Measurements from ENCODE around the gene HMGB2. TPM values are rescaled to one million over a fixed set of nuclear protein-coding genes. Genes with fewer than 3 reads are reported as not detected.

Gene HMGB2
- total and polyA plus RNA-seq, 2 of the 8 experiments (the other 6 are each of a cell fraction or from before 2014, with no cell fraction given): 54.7 to 218 TPM

DNA sequence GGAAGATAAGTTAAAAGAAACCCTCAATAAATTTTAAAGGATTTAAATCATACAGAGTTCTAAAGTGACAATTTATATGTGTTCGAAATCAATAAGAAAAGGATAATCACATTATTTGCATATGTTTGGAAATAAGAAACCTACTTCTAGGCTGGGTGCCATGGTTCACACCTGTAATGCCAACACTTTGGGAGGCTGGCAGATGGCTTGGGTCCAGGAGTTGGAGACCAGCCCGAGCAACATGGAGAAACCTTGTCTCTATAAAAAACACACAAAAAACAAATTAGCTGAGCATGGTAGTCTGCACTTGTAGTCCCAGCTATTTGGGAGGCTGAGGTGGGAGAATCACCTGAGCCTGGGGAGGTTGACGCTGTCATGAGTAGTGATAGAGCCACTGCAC, 28.5 kb upstream of the HMGB2 start:
- Histone ChIP-seq H3K9me3 (ENCODE audit: insufficient read depth in 2 of 2, low read depth in 1 of 2, low read length in 1 of 2) (no peaks in the 10 kb centered on the region), H3K4ac (replicated peaks; ENCODE audit: insufficient read length, low read depth, low read length) (no peak overlapping the region), H4K5ac (ENCODE audit: insufficient read length, low read depth, low read length) (no peak overlapping the region), H2AFZ (ENCODE audit: low read length) (no peak overlapping the region), H3K79me2 (ENCODE audit: control insufficient read depth in 1 of 2, insufficient read depth in 2 of 2, low read length in 2 of 2) (no peaks in the 10 kb centered on the region), H2BK120ac (replicated peaks; ENCODE audit: low read depth, low read length) (no peak overlapping the region), H2BK12ac (ENCODE audit: low read depth, low read length) (no peak overlapping the region), H3K23ac (ENCODE audit: insufficient read length) (no peak overlapping the region), H3K14ac (ENCODE audit: insufficient read length) (no peak overlapping the region), H3K9ac (replicated peaks in 1 of 4; ENCODE audit: extremely low read depth in 1 of 4, low read depth in 3 of 4, low read length in 3 of 4) (no peak overlapping the region), H3K18ac (ENCODE audit: extremely low read depth, low read length) (no peak overlapping the region), H4K20me1 (replicated peaks in 1 of 2; ENCODE audit: control insufficient read depth in 1 of 2, insufficient read depth in 2 of 2, low read length in 2 of 2) (no peaks in the 10 kb centered on the region), H3K4me1 (replicated peaks in 1 of 4; ENCODE audit: control insufficient read depth in 3 of 4, insufficient read depth in 4 of 4, low read length in 3 of 4) (no peaks in the 10 kb centered on the region), H2AK5ac (ENCODE audit: low read depth, low read length) (no peak overlapping the region), H3K23me2 (ENCODE audit: low read depth, low read length) (no peaks in the 10 kb centered on the region; the same call in 1 of the 2 replicates), H3K27me3 (replicated peaks in 1 of 4; ENCODE audit: control insufficient read depth in 3 of 4, extremely low read depth in 1 of 4, insufficient read depth in 3 of 4, low read length in 3 of 4) (no peaks in the 10 kb centered on the region), H3K79me1 (ENCODE audit: low read depth, low read length) (no peaks in the 10 kb centered on the region), H2BK5ac (ENCODE audit: low read depth, low read length) (no peak overlapping the region), H3K4me2 (ENCODE audit: insufficient read depth in 1 of 2, low read depth in 2 of 2, low read length in 2 of 2) (no peak overlapping the region), H3K56ac (replicated peaks; ENCODE audit: insufficient read length, low read depth, low read length) (no peak overlapping the region), H3K4me3 (ENCODE audit: extremely low read depth in 1 of 4, insufficient read depth in 2 of 4, low read depth in 3 of 4, low read length in 4 of 4) (no peak overlapping the region), H3K27ac (ENCODE audit: low read depth, low read length) (no peak overlapping the region), H2BK15ac (ENCODE audit: low read length) (no peak overlapping the region), H4K91ac (replicated peaks; ENCODE audit: insufficient read length, low read length) (no peak overlapping the region), H3K36me3 (ENCODE audit: control insufficient read depth in 2 of 4, insufficient read depth in 4 of 4, low read length in 3 of 4) (no peaks in the 10 kb centered on the region), H4K8ac (ENCODE audit: extremely low read depth, insufficient read depth, low read length) (no peak overlapping the region), H2BK20ac (ENCODE audit: low read length) (no peak overlapping the region)
- peak; percentile 24 for FAIRE-seq
- DNase-seq (ENCODE audit: low read depth in 1 of 2, low spot score in 2 of 2): no peak
- POLR2A ChIA-PET (ENCODE audit: partially characterized antibody): no interaction called here
- CTCF ChIA-PET (ENCODE audit: partially characterized antibody): interaction anchor here (0.9 to 2.0 kb wide), 3 partner anchors 46 to 75 kb away, joined by 3 to 5 read pairs (median 3); no protein-coding TSS in a partner anchor
- TF ChIP-seq SAP30 (IDR thresholded peaks at IDR 0.05; ENCODE audit: insufficient read depth, insufficient replicate concordance, low read length) (no peak), EZH2 (IDR thresholded peaks at IDR 0.05; ENCODE audit: low read depth, low read length, severe bottlenecking) (no peak), MAFK (IDR thresholded peaks at IDR 0.05; ENCODE audit: low read depth, low read length) (no peak), POLR2AphosphoS5 (IDR thresholded peaks at IDR 0.05; ENCODE audit: low read depth, low read length) (no peak), EGR1 (IDR thresholded peaks at IDR 0.05; ENCODE audit: borderline replicate concordance, low read depth, low read length) (no peak), KDM5A (IDR thresholded peaks at IDR 0.05; ENCODE audit: low read length) (no peak), RAD21 (IDR thresholded peaks at IDR 0.05 in 1 of 2, conservative IDR thresholded peaks at IDR 0.05 in 1 of 2; ENCODE audit: low read depth in 2 of 2, low read length in 2 of 2) (no peak)
- 87% methylated on average over 3 of the region's 3 CpGs; no CpG with 5 or more reads in 1 of the 2 experiments for WGBS, 2 experiments (ENCODE audit: extremely low coverage in 1 of 2, insufficient coverage in 1 of 2, insufficient read length in 1 of 2, insufficient replicate concordance in 2 of 2, low coverage in 1 of 2, low lambda C conversion rate in 2 of 2, missing lambda C conversion rate in 1 of 2)
